Testis (tissue), 2 donors: ENCODE measurements around the gene P3H2.

Experiments used
- POLR2A ChIP-seq: fragments of 450-650 bp; IDR thresholded peaks from one replicate; pipeline ENCODE4 v1.6.1; 2017; ENCODE audit warnings: antibody characterized with exemption, mild to moderate bottlenecking, moderate library complexity
- TF ChIP-seq, protein P1 (sequence below), 3 experiments: fragments of 450-650 bp in 2 of 3; fragments of 200-600 bp in 1 of 3; sonication (generic) in 1 of 3; IDR thresholded peaks; one replicate each; pipeline ENCODE4 v1.5.1; 2016 to 2019; ENCODE audit warnings: antibody characterized with exemption in 3 of 3, mild to moderate bottlenecking in 2 of 3, moderate library complexity in 1 of 3

DNA sequence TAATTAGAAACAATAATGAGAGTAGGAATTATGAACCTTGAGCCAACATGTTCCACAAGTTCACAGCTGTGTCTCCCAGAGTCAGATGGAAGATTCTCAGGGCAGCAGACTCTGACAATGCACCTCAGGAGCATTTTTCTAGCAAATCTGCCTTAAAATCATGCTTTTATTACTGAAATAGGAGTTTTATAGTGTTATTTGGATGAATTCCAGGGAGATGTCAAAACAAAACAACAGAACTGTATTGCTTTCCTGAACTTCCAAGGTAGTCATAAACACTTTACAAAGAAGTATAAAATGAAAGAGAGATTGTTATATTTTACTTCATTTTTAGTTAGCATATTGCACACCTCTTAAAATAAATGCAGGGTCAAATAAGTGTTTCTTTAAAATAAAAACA, 77.0 kb downstream of the P3H2 start:
- TF ChIP-seq, protein P1, sequence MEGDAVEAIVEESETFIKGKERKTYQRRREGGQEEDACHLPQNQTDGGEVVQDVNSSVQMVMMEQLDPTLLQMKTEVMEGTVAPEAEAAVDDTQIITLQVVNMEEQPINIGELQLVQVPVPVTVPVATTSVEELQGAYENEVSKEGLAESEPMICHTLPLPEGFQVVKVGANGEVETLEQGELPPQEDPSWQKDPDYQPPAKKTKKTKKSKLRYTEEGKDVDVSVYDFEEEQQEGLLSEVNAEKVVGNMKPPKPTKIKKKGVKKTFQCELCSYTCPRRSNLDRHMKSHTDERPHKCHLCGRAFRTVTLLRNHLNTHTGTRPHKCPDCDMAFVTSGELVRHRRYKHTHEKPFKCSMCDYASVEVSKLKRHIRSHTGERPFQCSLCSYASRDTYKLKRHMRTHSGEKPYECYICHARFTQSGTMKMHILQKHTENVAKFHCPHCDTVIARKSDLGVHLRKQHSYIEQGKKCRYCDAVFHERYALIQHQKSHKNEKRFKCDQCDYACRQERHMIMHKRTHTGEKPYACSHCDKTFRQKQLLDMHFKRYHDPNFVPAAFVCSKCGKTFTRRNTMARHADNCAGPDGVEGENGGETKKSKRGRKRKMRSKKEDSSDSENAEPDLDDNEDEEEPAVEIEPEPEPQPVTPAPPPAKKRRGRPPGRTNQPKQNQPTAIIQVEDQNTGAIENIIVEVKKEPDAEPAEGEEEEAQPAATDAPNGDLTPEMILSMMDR (IDR thresholded peaks at IDR 0.05) = no peak
- TF ChIP-seq POLR2A = no peak
